Natural killer cell treated with Interleukin-12 subunit alpha and Interleukin-12 subunit beta and Interleukin-15 and Interleukin-18, amount 100 ng/mL, for 72 hours (primary cell): ENCODE measurements around the gene ZNF107. TPM values are rescaled to one million over a fixed set of nuclear protein-coding genes. Genes with fewer than 3 reads are reported as not detected.

Experiments
- ATAC-seq, 2 donors: fragments of 150-1000 bp; cut with Tn5 transposase in 1 of 2; sonication (Bioruptor Pico), chemical (Tn5 transposase) in 1 of 2; 2 replicates each; pipeline ENCODE4 v1.10.0; 2021
- DNase-seq: peaks from one replicate; pipeline ENCODE4 v3.0.0; 2022; ENCODE audit warnings: low spot score
- H3K27ac Mint-ChIP-seq, 2 donors: 1 replicate in 1 of 2; 2 replicates in 1 of 2; pipeline ENCODE4 v1.8.0; 2022; ENCODE audit warnings: mixed read lengths in 2 of 2, mild to moderate bottlenecking in 1 of 2, moderate library complexity in 1 of 2
- H3K27me3 Mint-ChIP-seq, 2 donors: 1 replicate in 1 of 2; 2 replicates in 1 of 2; pipeline ENCODE4 v1.8.0; 2022; ENCODE audit warnings: mixed read lengths in 2 of 2
- H3K36me3 Mint-ChIP-seq: one replicate; pipeline ENCODE4 v1.8.0; 2022; ENCODE audit warnings: mixed read lengths
- H3K4me1 Mint-ChIP-seq, 2 donors: 1 replicate in 1 of 2; 2 replicates in 1 of 2; pipeline ENCODE4 v1.8.0; 2022; ENCODE audit warnings: low read depth in 2 of 2, mixed read lengths in 2 of 2, mild to moderate bottlenecking in 1 of 2
- H3K4me3 Mint-ChIP-seq: one replicate; pipeline ENCODE4 v1.8.0; 2022; ENCODE audit warnings: mixed read lengths
- H3K9me3 Mint-ChIP-seq: 2 replicates; pipeline ENCODE4 v1.8.0; 2022; ENCODE audit warnings: mixed read lengths
- total RNA-seq, 2 donors: library from RNA; stranded (reverse); gene quantifications; one replicate each; pipeline ENCODE4 v1.2.3, GENCODE V29; 2022

The ZNF107 gene
- 10 to 100 TPM in 1 of 2 donors, 1 to 10 TPM in 1; 7.9 to 16.8 TPM for total RNA-seq

DNA sequence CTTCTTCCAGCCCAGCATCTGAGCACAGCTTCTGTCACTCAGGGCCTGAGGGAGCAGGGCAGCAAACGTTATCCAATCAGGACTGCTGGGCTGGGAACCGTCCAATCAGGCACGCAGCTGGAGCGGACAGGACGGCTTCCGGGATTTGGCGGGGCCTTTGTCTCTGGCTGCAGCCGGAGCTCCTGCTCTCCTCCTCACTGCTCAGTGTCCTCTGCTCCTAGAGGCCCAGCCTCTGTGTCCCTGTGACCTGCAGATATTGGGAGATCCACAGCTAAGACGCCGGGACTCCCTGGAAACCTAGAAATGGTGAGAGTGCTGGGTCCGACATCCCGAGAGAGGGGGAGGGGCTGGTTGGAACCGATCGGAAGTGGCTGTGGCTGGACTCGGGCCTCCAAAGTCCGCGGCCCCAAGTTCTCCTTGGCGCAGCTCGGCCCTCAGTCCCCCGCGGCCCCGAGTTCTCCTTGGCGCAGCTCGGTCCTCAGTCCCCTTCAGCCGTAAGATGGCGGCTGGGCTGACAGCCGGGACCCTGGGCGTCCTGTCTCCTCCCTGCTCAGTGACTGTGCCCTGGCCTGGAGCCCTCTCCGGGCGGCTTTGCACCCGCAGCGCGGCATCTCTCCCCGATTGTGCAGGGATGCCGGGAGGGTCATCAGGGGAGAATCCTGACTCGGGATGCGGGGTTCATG is at the start of gene ZNF107:
TSS of gene ZNF107 (plus strand) at position 154 of the 683 bp plus-strand sequence. CDS start at position 304, 150 bp downstream.
- peaks cover 3% of the 10 kb centered on the region for H3K9me3 Mint-ChIP-seq
- peaks cover 18 to 27% of the 10 kb centered on the region in 2 donors for H3K4me1 Mint-ChIP-seq
- DNase-seq (peak; percentile 92), ATAC-seq (peak; percentile 100)
- H3K36me3 Mint-ChIP-seq: peaks cover 20% of the 10 kb centered on the region
- peaks cover 0 to under 1% of the 10 kb centered on the region in 2 donors for H3K27me3 Mint-ChIP-seq
- H3K4me3 Mint-ChIP-seq: peak within 1 kb of the TSS; percentile 96
- peak within 1 kb of the TSS; percentile 91 to 94 for H3K27ac Mint-ChIP-seq

DNA sequence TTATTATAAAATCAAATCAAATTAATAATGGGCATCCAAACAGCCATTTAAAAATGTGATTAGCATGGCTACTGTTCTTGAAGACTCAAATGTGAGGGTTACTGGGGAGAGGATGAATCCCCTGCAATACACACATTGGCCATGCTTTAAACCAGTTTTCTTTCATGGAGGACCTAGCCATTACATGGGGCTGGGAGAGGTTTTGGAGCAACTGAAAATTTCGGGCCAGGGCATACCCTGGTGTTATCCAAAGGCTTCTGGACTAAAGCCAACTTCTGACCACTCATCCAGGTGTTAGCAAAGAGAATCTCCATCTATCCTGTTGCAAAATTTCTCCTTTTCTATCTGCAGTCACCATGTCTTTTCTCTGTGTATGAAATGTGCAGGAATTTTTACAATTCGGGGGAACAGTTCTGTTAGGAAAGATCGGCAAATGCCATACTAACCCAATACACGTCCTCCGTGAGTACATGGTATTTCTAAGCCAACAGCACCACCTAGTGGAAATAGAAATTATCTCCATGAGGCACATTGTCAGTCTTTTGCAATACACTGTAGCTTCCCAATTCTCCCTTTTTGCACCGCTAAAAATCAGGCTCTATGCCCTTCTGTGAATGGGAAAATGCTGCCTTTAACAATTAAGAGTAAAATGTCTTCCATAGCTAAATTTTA is 47.0 kb upstream of the ZNF107 start:
- no peak overlapping the region for H3K4me3 Mint-ChIP-seq
- H3K36me3 Mint-ChIP-seq: no peaks in the 10 kb centered on the region
- H3K27ac Mint-ChIP-seq: no peak overlapping the region
- H3K4me1 Mint-ChIP-seq: no peaks in the 10 kb centered on the region
- ATAC-seq (no peak), DNase-seq (no peak)
- no peaks in the 10 kb centered on the region for H3K27me3 Mint-ChIP-seq
- no peaks in the 10 kb centered on the region for H3K9me3 Mint-ChIP-seq

DNA sequence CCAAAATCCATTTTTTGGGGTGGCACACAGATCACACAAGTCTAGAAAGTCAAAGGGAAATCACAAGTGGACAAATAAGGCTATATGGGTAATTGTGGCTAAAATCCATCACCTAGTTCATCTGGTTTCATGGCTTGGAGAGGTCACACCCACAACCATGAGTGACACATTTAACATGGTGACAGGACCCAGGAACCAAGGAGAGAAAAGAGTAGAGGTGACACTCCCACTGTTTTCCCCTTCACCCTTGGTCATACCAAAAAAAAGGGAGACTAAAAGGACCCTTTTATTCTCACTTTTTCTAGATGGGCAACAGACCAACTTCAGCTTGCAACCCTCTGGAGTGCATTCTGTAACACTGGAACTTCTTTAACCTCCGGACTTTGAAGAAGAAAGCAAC is 46.2 kb upstream of the ZNF107 start:
- H3K36me3 Mint-ChIP-seq: no peaks in the 10 kb centered on the region
- no peaks in the 10 kb centered on the region for H3K9me3 Mint-ChIP-seq
- no peak for ATAC-seq
- no peaks in the 10 kb centered on the region for H3K4me1 Mint-ChIP-seq
- no peak overlapping the region for H3K27ac Mint-ChIP-seq
- no peaks in the 10 kb centered on the region for H3K27me3 Mint-ChIP-seq
- H3K4me3 Mint-ChIP-seq: no peak overlapping the region
- no peak for DNase-seq

DNA sequence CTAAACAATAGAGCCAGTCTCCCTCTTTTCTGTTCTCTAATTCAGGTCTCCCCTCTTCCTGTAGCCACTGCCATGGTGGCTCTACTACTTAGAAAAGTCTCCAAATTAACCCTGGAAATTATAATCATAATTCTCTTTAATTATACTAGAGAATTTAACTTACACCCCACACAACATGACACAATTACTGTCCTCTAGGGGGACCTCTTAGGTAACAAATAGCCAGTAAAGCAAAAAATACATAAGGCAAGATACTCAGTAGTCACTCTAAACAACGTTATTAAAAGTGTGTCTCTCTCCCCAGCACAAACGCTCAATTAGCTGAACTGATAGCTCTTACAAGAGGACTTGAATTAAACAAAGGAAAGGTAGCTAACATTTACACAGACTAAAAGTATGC is 44.3 kb upstream of the ZNF107 start:
- H3K27me3 Mint-ChIP-seq: no peaks in the 10 kb centered on the region

DNA sequence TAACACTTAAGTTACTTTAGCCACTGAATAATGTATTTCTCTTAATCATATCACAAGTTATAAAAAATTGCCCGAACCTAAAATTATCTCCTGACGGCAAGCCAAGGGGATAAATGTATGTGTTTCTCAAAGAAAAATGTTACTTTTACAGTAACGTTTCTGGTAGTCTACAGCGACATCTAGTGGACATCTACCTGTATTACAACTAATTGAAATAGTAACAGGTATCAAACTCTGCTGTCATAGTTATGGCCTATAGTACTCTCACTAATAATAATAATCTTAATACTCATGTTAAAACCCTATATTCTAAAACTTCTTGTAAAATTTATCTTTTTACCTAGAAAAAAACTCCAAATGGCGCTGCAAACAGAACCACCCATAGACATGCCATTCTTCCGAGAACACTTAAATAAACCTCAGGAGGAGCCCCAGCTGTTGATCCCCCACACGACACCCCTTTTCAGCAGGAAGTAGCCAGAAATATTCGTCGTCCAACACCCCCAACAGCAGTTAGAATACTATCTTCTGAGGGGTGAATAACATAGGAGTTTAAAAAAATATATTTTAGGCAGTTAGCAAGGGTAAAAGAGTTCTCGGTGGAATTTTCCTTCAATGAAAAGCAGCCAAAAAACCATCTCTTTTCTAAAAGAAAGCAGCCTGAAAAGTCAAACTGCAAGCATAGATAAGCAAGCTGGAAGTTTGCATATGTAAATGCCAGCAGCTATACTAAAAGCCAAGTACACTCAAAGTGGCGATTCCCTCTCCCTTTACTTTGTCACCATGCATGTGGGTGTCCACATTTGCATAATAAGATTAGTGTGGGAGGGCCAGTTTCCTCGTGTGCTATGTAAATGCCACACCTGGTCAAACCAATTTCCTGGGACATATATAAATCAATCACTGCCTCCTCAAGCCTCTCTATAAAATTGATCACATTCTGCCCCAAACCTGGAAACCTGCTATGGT is 40.5 kb upstream of the ZNF107 start:
- no peaks in the 10 kb centered on the region for H3K9me3 Mint-ChIP-seq
- H3K36me3 Mint-ChIP-seq: no peaks in the 10 kb centered on the region
- no peak overlapping the region for H3K27ac Mint-ChIP-seq
- DNase-seq: no peak
- ATAC-seq: no peak
- no peak overlapping the region for H3K4me3 Mint-ChIP-seq
- no peaks in the 10 kb centered on the region for H3K27me3 Mint-ChIP-seq
- no peaks in the 10 kb centered on the region for H3K4me1 Mint-ChIP-seq

More for the DNA sequence above, 44.3 kb upstream of the ZNF107 start:
- no peaks in the 10 kb centered on the region for H3K4me1 Mint-ChIP-seq
- no peak overlapping the region for H3K27ac Mint-ChIP-seq
- DNase-seq (no peak), ATAC-seq (no peak)
- H3K9me3 Mint-ChIP-seq: no peaks in the 10 kb centered on the region
- no peak overlapping the region for H3K4me3 Mint-ChIP-seq
- H3K36me3 Mint-ChIP-seq: no peaks in the 10 kb centered on the region

DNA sequence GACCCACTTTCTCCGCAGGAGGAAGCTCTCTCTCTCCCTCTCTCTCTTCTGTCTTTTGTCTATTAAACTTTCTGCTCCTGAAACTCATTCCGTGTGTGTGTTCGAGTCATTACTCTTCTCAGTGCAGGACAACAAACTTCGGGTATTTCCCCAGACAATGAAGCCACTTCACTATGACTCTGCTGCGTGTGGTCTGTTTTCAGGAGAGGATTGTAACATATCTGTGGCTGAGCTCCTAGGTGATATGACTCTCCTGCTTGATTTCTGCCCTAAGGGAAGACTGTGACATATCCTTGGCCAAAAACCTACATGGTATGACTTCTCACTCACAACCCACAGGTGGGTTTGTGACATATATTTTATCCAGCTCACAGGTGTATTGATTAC is 39.9 kb upstream of the ZNF107 start:
- DNase-seq (no peak), ATAC-seq (peak in 1 of 2 donors; percentile 38)
- H3K4me1 Mint-ChIP-seq: no peaks in the 10 kb centered on the region
- no peaks in the 10 kb centered on the region for H3K27me3 Mint-ChIP-seq
- no peaks in the 10 kb centered on the region for H3K9me3 Mint-ChIP-seq
- H3K4me3 Mint-ChIP-seq: no peak overlapping the region
- no peaks in the 10 kb centered on the region for H3K36me3 Mint-ChIP-seq
- no peak overlapping the region for H3K27ac Mint-ChIP-seq

DNA sequence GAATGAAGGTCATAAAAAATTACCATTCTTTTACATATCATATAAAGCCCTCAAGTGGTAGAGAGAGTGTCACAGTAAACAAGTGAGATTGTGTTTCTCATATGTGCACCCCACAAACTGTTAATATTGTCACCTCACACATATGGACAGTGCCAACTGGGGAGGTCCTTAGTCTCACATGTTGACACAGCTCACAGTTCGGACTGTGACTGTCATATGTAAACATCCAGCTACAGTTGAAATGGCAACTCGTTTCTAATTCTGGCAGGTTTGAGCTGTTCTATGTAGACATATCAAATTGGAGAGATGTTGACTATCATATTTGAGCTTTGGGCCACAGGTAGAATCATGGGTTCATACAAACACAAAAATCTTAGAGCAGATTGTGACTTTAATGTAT is 39.4 kb upstream of the ZNF107 start:
- H3K36me3 Mint-ChIP-seq: no peaks in the 10 kb centered on the region
- no peak overlapping the region for H3K27ac Mint-ChIP-seq

DNA sequence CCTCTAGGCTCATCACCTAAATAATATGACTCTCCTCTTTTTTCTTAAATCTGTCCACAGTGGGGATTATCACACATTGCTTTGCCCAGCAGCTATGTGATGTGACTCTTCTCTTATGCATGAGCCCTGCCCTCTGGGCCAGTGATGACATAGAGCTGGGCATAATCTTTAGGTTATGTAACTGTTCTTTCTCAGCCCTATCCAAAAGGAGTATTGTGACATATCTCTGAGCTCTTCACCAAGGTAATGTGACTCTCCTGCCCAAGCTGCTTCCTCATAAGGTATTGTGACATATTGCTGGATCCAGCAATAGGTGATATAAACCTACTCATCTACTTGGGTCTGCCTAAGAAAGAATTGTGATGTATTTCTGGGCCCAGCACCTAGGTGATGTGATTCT is 37.7 kb upstream of the ZNF107 start:
- DNase-seq (no peak), ATAC-seq (no peak)
- no peaks in the 10 kb centered on the region for H3K27me3 Mint-ChIP-seq
- H3K36me3 Mint-ChIP-seq: no peaks in the 10 kb centered on the region
- no peaks in the 10 kb centered on the region for H3K4me1 Mint-ChIP-seq
- H3K4me3 Mint-ChIP-seq: no peak overlapping the region
- no peaks in the 10 kb centered on the region for H3K9me3 Mint-ChIP-seq
- H3K27ac Mint-ChIP-seq: no peak overlapping the region

More for the DNA sequence above, 39.4 kb upstream of the ZNF107 start:
- DNase-seq (no peak), ATAC-seq (no peak)
- no peak overlapping the region for H3K4me3 Mint-ChIP-seq
- H3K4me1 Mint-ChIP-seq: no peaks in the 10 kb centered on the region
- no peaks in the 10 kb centered on the region for H3K27me3 Mint-ChIP-seq
- H3K9me3 Mint-ChIP-seq: no peaks in the 10 kb centered on the region

DNA sequence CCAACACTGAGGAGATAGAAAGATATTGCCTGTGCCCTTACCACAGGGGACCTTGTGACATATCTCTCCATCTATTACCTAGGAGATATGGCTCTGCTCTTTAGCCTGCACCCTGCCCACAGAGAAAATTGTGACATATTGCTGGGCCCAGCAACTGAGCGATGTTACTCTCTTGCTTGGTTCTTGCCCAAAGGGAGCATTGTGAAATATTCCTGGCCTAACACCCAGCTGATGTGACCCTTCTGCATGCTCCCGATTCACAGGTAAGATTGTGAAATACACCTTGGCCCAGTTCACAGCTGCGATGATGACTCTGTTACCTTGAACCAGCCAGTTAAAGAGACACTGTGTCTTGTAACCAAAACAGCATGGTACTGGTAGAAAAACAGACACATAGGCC is 37.2 kb upstream of the ZNF107 start:
- H3K27me3 Mint-ChIP-seq: no peaks in the 10 kb centered on the region
- H3K36me3 Mint-ChIP-seq: no peaks in the 10 kb centered on the region
- no peak overlapping the region for H3K4me3 Mint-ChIP-seq
- H3K27ac Mint-ChIP-seq: peak overlapping the region in 1 of 2 donors; percentile 29
- DNase-seq (no peak), ATAC-seq (no peak)
- no peaks in the 10 kb centered on the region for H3K9me3 Mint-ChIP-seq
- no peaks in the 10 kb centered on the region for H3K4me1 Mint-ChIP-seq

DNA sequence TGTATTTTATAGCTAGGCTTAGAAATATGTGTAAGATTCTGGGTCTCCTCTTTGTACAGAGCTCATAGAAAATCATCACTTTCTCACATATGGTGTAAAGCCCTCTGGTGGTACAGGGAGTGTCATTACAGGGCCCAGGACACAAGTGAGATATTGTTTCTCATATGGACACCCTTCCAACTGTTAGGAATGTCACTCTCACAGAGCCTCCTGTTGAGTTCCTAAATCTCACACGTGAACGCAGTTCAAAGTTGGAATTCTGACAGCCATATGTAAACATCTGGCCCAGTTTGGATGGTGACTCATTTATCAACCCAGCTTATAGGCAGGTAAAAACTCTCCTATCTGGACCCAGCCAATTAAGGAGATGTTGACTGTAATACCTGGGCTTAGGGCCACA is 35.4 kb upstream of the ZNF107 start:
- Mint-ChIP-seq H3K4me3 (no peak overlapping the region), H3K27me3 (no peaks in the 10 kb centered on the region), H3K4me1 (no peaks in the 10 kb centered on the region), H3K9me3 (no peaks in the 10 kb centered on the region), H3K36me3 (no peaks in the 10 kb centered on the region), H3K27ac (no peak overlapping the region)
- DNase-seq (no peak), ATAC-seq (no peak)

DNA sequence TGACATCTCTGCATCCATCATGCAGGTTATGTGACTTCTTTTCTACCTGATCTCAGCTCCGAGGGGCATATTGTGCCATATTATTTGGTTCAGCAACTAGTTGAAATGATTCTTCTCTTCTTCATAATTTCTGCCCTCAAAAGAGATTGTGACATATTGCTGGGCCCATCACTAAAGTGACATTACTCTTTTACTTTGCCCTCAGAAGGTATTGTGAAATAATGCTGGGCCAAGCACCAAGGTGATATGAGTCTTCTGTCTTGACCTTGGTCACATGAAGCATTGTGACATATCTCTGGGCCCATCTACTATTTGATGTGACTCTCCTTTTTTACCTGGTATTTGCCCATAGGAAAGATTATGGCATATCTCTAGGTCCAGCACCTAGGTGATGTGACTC is 33.9 kb upstream of the ZNF107 start:
- no peak for DNase-seq
- no peak overlapping the region for H3K27ac Mint-ChIP-seq

DNA sequence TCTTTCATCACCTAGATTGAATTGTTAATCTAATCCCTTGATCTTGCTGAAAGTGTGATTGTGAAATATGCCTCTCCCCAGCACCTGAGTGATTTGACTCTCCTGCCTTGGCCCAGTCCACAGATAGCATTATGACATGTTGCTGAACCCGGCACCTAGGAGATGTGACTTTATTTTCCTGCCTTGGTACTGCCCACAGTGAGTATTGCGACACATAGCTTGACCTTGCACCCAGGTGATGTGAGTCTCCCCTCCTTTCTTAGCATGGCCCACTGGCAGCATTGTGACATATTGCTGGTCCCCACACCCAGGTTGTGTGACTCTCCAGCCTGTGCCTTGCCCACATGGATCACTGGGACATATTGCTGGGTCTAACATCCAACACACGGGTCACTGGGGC is 32.5 kb upstream of the ZNF107 start:
- DNase-seq (no peak), ATAC-seq (no peak)
- Mint-ChIP-seq H3K4me3 (no peak overlapping the region), H3K9me3 (no peaks in the 10 kb centered on the region), H3K27me3 (no peaks in the 10 kb centered on the region), H3K4me1 (no peaks in the 10 kb centered on the region), H3K36me3 (no peaks in the 10 kb centered on the region), H3K27ac (no peak overlapping the region)

More for the DNA sequence above, 33.9 kb upstream of the ZNF107 start:
- no peak overlapping the region for H3K4me3 Mint-ChIP-seq
- no peaks in the 10 kb centered on the region for H3K27me3 Mint-ChIP-seq
- H3K9me3 Mint-ChIP-seq: no peaks in the 10 kb centered on the region
- ATAC-seq: no peak
- H3K36me3 Mint-ChIP-seq: no peaks in the 10 kb centered on the region
- no peaks in the 10 kb centered on the region for H3K4me1 Mint-ChIP-seq

DNA sequence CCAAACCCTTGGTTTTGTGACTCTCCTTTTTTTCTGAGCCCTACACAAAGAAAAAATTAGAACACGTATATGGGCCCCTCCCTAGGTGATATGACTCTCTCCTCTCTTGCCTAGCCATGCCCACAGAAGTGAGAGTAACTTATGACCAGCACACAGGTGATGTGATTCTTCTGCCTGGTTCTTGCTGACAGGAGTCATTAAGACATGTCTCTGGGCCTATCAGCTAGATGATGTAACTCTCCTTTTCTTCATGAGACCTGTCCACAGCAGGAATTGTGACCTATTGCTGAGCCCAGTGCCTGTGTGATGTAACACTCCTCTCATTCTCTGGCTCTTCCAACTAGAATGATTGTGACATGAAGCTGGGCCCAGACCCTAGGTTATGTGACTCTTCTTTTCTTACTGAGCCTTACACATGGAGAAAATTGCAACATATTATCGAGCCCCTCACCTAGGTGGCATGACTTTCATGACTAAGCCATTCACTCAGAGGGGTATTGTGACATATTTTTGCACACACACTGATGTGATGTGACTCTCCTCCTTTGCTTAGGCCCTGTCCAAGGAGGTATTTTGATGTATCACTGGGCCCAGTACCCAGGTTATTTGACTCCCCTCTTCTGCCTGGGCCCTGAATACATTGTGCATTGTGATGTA is 31.4 kb upstream of the ZNF107 start:
- no peaks in the 10 kb centered on the region for H3K27me3 Mint-ChIP-seq
- DNase-seq (no peak), ATAC-seq (no peak)
- no peak overlapping the region for H3K27ac Mint-ChIP-seq
- H3K4me3 Mint-ChIP-seq: no peak overlapping the region
- H3K9me3 Mint-ChIP-seq: peaks cover 4% of the 10 kb centered on the region
- H3K36me3 Mint-ChIP-seq: no peaks in the 10 kb centered on the region
- H3K4me1 Mint-ChIP-seq: no peaks in the 10 kb centered on the region
